GM12878 (cell line): ENCODE measurements around the gene BCAS3. TPM values are rescaled to one million over a fixed set of nuclear protein-coding genes. Genes with fewer than 3 reads are reported as not detected.

Experiments used
- ATAC-seq: fragments of 200-7000 bp; cut with Tn5 transposase; 3 replicates; pipeline ENCODE4 v1.9.1; 2020; ENCODE audit warnings: mild to moderate bottlenecking, moderate library complexity
- BruUV-seq: library from RNA; stranded (reverse); fragments of 400-500 nt; replicated peaks from 2 replicates; lab custom pipeline; 2021; lab: Mats Ljungman, UMichigan
- CTCF ChIA-PET: fragments of 300-600 bp; sonication (Branson Sonifier 250); formaldehyde crosslinking; extraction: SDS; loops from one replicate; lab custom pipeline; 2021; ENCODE audit warnings: inconsistent platforms; lab: Yijun Ruan, JAX
- POLR2A ChIA-PET: fragments of 350-600 bp; formaldehyde crosslinking; extraction: SDS; loops from one replicate; lab custom pipeline; 2021; ENCODE audit warnings: inconsistent platforms; lab: Charles Lee
- RAD21 ChIA-PET: fragments of 300-600 bp; sonication (Branson Sonifier 250); formaldehyde crosslinking; loops from one replicate; lab custom pipeline; 2023; ENCODE audit warnings: antibody characterized with exemption; ENCODE audit not compliant: unreplicated experiment; lab: Charles Lee
- SMC1A ChIA-PET: fragments of 300-600 bp; sonication (Branson Sonifier 250); formaldehyde crosslinking; loops from one replicate; lab custom pipeline; 2023; ENCODE audit not compliant: unreplicated experiment, uncharacterized antibody; lab: Charles Lee
- DNase-seq: peaks from one replicate; pipeline ENCODE4 v3.0.0-alpha.2; 2011; ENCODE audit warnings: low read depth, low spot score
- FAIRE-seq: peaks from 3 replicates; lab custom pipeline; 2011; peaks lifted over from hg19 to GRCh38; lab: Jason Lieb, UNC
- H2AFZ ChIP-seq: 2 replicates; pipeline ENCODE4 v1.6.0; 2011; ENCODE audit warnings: low read depth, low read length, control low read depth; ENCODE audit not compliant: control insufficient read depth
- H3K27ac ChIP-seq: 2 replicates; pipeline ENCODE4 v1.5.1; 2011; ENCODE audit warnings: control low read depth; ENCODE audit not compliant: control insufficient read depth, insufficient read depth
- H3K27me3 ChIP-seq, 2 experiments: replicated peaks in 1 of 2; 2 replicates each; pipeline versions ENCODE4 v1.6.0 to v1.6.1; 2011; ENCODE audit warnings: low read length in 1 of 2; ENCODE audit not compliant: control insufficient read depth in 2 of 2, insufficient read depth in 2 of 2
- H3K36me3 ChIP-seq, 2 experiments: 2 replicates each; pipeline ENCODE4 v1.5.1; 2011; ENCODE audit warnings: low read length in 1 of 2; ENCODE audit not compliant: control insufficient read depth in 2 of 2, insufficient read depth in 2 of 2
- H3K4me1 ChIP-seq: 2 replicates; pipeline ENCODE4 v1.6.1; 2011; ENCODE audit warnings: mild to moderate bottlenecking, low read length, moderate library complexity, mixed read lengths; ENCODE audit not compliant: control insufficient read depth, insufficient read depth
- H3K4me2 ChIP-seq: 2 replicates; pipeline ENCODE4 v1.6.0; 2011; ENCODE audit warnings: control low read depth; ENCODE audit not compliant: control insufficient read depth, insufficient read depth
- H3K4me3 ChIP-seq: fragments of 200-600 bp; sonication (generic); 2 replicates; pipeline ENCODE4 v1.5.1; 2016
- H3K79me2 ChIP-seq: 2 replicates; pipeline ENCODE4 v1.6.0; 2011; ENCODE audit warnings: low read length; ENCODE audit not compliant: control insufficient read depth, insufficient read depth
- H3K9ac ChIP-seq: 2 replicates; pipeline ENCODE4 v1.8.0; 2011; ENCODE audit warnings: low read length, control low read depth, mixed read lengths; ENCODE audit not compliant: control insufficient read depth, insufficient read depth
- H3K9me3 ChIP-seq: replicated peaks from 3 replicates; pipeline ENCODE4 v1.5.1; 2011; ENCODE audit warnings: mild to moderate bottlenecking, low read length; ENCODE audit not compliant: control insufficient read depth, insufficient read depth
- H4K20me1 ChIP-seq: 2 replicates; pipeline ENCODE4 v1.6.0; 2011; ENCODE audit not compliant: control insufficient read depth, insufficient read depth
- ATF7 ChIP-seq: fragments of 450-650 bp; IDR thresholded peaks from 2 replicates; pipeline ENCODE4 v1.6.1; 2016; ENCODE audit warnings: low read depth, mild to moderate bottlenecking
- BRCA1 ChIP-seq: IDR thresholded peaks from 2 replicates; pipeline ENCODE4 v1.6.1; 2011; ENCODE audit warnings: low read depth, low read length, improper control_type of control experiment
- CBX3 ChIP-seq: fragments of 200-600 bp; sonication (generic); IDR thresholded peaks from 2 replicates; pipeline ENCODE4 v1.6.1; 2016; ENCODE audit warnings: low read depth, borderline replicate concordance
- CHD2 ChIP-seq: IDR thresholded peaks from 2 replicates; pipeline ENCODE4 v1.6.1; 2011; ENCODE audit warnings: low read depth, low read length, improper control_type of control experiment, borderline replicate concordance
- IRF4 ChIP-seq: IDR thresholded peaks from 2 replicates; pipeline ENCODE4 v1.6.1; 2011; ENCODE audit warnings: low read depth, low read length
- JUNB ChIP-seq: IDR thresholded peaks from 2 replicates; pipeline ENCODE4 v1.6.1; 2016; ENCODE audit warnings: antibody characterized with exemption, mild to moderate bottlenecking
- KDM1A ChIP-seq: fragments of 200-600 bp; sonication (generic); IDR thresholded peaks from 2 replicates; pipeline ENCODE4 v1.6.1; 2016; ENCODE audit warnings: borderline replicate concordance
- MTA2 ChIP-seq: fragments of 450-650 bp; IDR thresholded peaks from 2 replicates; pipeline ENCODE4 v1.6.1; 2016; ENCODE audit warnings: low read depth, mild to moderate bottlenecking, moderate library complexity
- SMARCA5 ChIP-seq: fragments of 450-650 bp; IDR thresholded peaks from 2 replicates; pipeline ENCODE4 v1.6.1; 2017; ENCODE audit warnings: mild to moderate bottlenecking
- SRF ChIP-seq, 2 experiments: IDR thresholded peaks; 2 replicates each; pipeline ENCODE4 v1.6.1; 2011; ENCODE audit warnings: low read depth in 2 of 2, low read length in 2 of 2, mild to moderate bottlenecking in 1 of 2, moderate library complexity in 1 of 2
- SUPT20H ChIP-seq: IDR thresholded peaks from 2 replicates; pipeline ENCODE4 v1.6.1; 2011; ENCODE audit warnings: low read depth, mild to moderate bottlenecking, low read length, moderate library complexity, borderline replicate concordance; ENCODE audit not compliant: control insufficient read depth
- TAF1 ChIP-seq: IDR thresholded peaks from 2 replicates; pipeline ENCODE4 v1.6.1; 2011; ENCODE audit warnings: mild to moderate bottlenecking, low read depth, low read length, borderline replicate concordance
- WRNIP1 ChIP-seq: IDR thresholded peaks from 2 replicates; pipeline ENCODE4 v1.6.1; 2011; ENCODE audit warnings: low read depth, low read length, improper control_type of control experiment, borderline replicate concordance
- ZNF274 ChIP-seq: IDR thresholded peaks from one replicate; pipeline ENCODE4 v1.8.0; 2011; ENCODE audit not compliant: insufficient read length, insufficient read depth
- ZNF384 ChIP-seq: IDR thresholded peaks from 2 replicates; pipeline ENCODE4 v1.6.1; 2012; ENCODE audit warnings: low read depth, mild to moderate bottlenecking, low read length, improper control_type of control experiment, borderline replicate concordance
- WGBS: methylation state at CpG from one replicate; pipeline ENCODE4 v1.1.6; 2016; ENCODE audit warnings: low lambda C conversion rate; ENCODE audit not compliant: insufficient replicate concordance, insufficient coverage; ENCODE audit errors: missing lambda C conversion rate; 5-methylcytosine and 5-hydroxymethylcytosine counted together
- in situ Hi-C: fragments of 300-500 bp; cut with MboI; formaldehyde crosslinking; loops from 9 replicates; pipeline ENCODE4 v1.14.3; 2018; ENCODE audit warnings: mixed read lengths
- intact Hi-C: fragments of 100-400 bp; cut with micrococcal nuclease; formaldehyde crosslinking; loops from one replicate; pipeline ENCODE4 v1.14.2; 2022; ENCODE audit not compliant: unreplicated experiment
- polyA plus RNA-seq, 11 experiments: library from polyadenylated mRNA; depleted of rRNA in 4 of 11; unstranded in 6 of 11; stranded (reverse) in 5 of 11; fragments of >200 nt; fragmentation: Nextera tagmentation in 4 of 11; fragmentation: Illumina TruSeq in 1 of 11; extraction: Ambion mirVana in 4 of 11; extraction: Trizol in 1 of 11; gene quantifications; 1 replicate in 1 of 11; 2 replicates in 10 of 11; pipeline versions ENCODE4 v1.2.1 to v1.2.3, GENCODE V29; 2011 to 2016; ENCODE audit warnings: inconsistent platforms in 2 of 11, missing spikeins in 2 of 11, low read depth in 1 of 11
- total RNA-seq, 4 experiments: library from RNA; depleted of rRNA in 3 of 4; stranded (reverse); fragments of >200 nt in 3 of 4; fragmentation: Illumina TruSeq in 1 of 4; extraction: Trizol in 1 of 4; gene quantifications; 2 replicates each; pipeline versions ENCODE4 v1.2.1 to v1.2.3, GENCODE V29; 2013 to 2021
- TF ChIP-seq, protein P1 (sequence below): fragments of 450-650 bp; IDR thresholded peaks from 2 replicates; pipeline ENCODE4 v1.6.1; 2017; ENCODE audit warnings: borderline replicate concordance

Gene BCAS3
- total and polyA plus RNA-seq, 10 of the 15 experiments (the other 5 are each of a cell fraction or from before 2014, with no cell fraction given): 2.1 to 11.0 (median 6.6) TPM

GRCh38 chr17:61150686-61151299, 473.1 kb downstream of the BCAS3 start (continued):
- TF ChIP-seq SMARCA5: no peak
- TF ChIP-seq JUNB: peak; percentile 85
- no peak for TF ChIP-seq WRNIP1

- in situ Hi-C loops (no loop called here), intact Hi-C loops (loop anchor here (10.0 kb wide), 1 partner anchor 148 kb away; no protein-coding TSS in a partner anchor)
- CTCF ChIA-PET: no interaction called here
- RAD21 ChIA-PET: no interaction called here
- no peak for FAIRE-seq
- DNase-seq: no peak
- SMC1A ChIA-PET: no interaction called here
- Histone ChIP-seq H4K20me1 (no peaks in the 10 kb centered on the region), H3K4me3 (no peak overlapping the region), H3K4me2 (no peak overlapping the region), H2AFZ (no peak overlapping the region), H3K9me3 (no peaks in the 10 kb centered on the region), H3K27ac (no peak overlapping the region), H3K36me3 (no peaks in the 10 kb centered on the region), H3K79me2 (no peaks in the 10 kb centered on the region), H3K27me3 (no peaks in the 10 kb centered on the region), H3K4me1 (no peaks in the 10 kb centered on the region), H3K9ac (no peak overlapping the region)
- BruUV-seq: no TSS peak
- no peak for ATAC-seq
- no peak for TF ChIP-seq IRF4
- no peak for TF ChIP-seq MTA2
- TF ChIP-seq ATF7: no peak
- no peak for TF ChIP-seq TAF1
- TF ChIP-seq SUPT20H: no peak
- TF ChIP-seq ZNF384: no peak
- TF ChIP-seq, protein P1, sequence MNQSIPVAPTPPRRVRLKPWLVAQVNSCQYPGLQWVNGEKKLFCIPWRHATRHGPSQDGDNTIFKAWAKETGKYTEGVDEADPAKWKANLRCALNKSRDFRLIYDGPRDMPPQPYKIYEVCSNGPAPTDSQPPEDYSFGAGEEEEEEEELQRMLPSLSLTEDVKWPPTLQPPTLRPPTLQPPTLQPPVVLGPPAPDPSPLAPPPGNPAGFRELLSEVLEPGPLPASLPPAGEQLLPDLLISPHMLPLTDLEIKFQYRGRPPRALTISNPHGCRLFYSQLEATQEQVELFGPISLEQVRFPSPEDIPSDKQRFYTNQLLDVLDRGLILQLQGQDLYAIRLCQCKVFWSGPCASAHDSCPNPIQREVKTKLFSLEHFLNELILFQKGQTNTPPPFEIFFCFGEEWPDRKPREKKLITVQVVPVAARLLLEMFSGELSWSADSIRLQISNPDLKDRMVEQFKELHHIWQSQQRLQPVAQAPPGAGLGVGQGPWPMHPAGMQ: no peak
- no peak for TF ChIP-seq WRNIP1
- TF ChIP-seq KDM1A: no peak
- TF ChIP-seq CHD2: no peak
- TF ChIP-seq SMARCA5: no peak
- no peak for TF ChIP-seq BRCA1
- TF ChIP-seq ZNF274: no peak
- no peak for TF ChIP-seq CBX3
- no peak for TF ChIP-seq SRF (IDR thresholded peaks at IDR 0.05; ENCODE audit: low read depth in 2 of 2, low read length in 2 of 2)
- 33% methylated on average over 1 of the region's 1 CpG for WGBS
- POLR2A ChIA-PET: no interaction called here
These were observed 475.2 kb downstream of the BCAS3 start for GRCh38 chr17:61152898-61153297.
